ENCODE measurements around the gene SKA2. TPM values are rescaled to one million over a fixed set of nuclear protein-coding genes. Genes with fewer than 3 reads are reported as not detected.

The SKA2 gene
- total RNA-seq, 1 experiment from 2014 or later = 91.9 TPM

DNA sequence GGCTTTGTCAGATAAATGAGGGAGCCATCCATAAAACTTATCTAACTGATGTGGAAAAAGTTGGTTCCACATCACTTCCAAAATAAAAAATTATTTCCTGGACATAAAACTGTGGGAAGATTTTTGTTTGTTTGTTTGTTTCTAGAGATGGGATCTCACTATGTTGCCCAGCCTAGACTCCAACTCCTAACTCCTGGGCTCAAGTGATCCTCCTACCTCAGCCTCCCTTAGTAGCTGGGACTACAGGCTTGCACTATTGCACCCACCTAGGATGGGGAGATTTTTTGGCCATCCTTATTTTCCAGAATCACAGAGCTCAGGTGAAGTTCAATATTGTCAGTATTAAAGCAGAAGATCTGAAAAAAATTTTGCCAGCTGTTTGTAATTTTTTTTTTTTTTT is 31.0 kb upstream of the SKA2 start:
- H3K14ac ChIP-seq (ENCODE audit: insufficient read depth, low read length) = no peak overlapping the region
- H2BK20ac ChIP-seq (ENCODE audit: low read depth, low read length, poor library complexity, severe bottlenecking) = no peak overlapping the region
- TF ChIP-seq, protein P1, sequence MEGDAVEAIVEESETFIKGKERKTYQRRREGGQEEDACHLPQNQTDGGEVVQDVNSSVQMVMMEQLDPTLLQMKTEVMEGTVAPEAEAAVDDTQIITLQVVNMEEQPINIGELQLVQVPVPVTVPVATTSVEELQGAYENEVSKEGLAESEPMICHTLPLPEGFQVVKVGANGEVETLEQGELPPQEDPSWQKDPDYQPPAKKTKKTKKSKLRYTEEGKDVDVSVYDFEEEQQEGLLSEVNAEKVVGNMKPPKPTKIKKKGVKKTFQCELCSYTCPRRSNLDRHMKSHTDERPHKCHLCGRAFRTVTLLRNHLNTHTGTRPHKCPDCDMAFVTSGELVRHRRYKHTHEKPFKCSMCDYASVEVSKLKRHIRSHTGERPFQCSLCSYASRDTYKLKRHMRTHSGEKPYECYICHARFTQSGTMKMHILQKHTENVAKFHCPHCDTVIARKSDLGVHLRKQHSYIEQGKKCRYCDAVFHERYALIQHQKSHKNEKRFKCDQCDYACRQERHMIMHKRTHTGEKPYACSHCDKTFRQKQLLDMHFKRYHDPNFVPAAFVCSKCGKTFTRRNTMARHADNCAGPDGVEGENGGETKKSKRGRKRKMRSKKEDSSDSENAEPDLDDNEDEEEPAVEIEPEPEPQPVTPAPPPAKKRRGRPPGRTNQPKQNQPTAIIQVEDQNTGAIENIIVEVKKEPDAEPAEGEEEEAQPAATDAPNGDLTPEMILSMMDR (conservative IDR thresholded peaks at IDR 0.05) = no peak
- no peak overlapping the region for H3K18ac ChIP-seq (ENCODE audit: insufficient read length, low read depth, low read length)
- no peak overlapping the region for H4K91ac ChIP-seq (ENCODE audit: insufficient read length, low read depth, low read length)
- H2BK120ac ChIP-seq (ENCODE audit: low read depth, low read length, poor library complexity, severe bottlenecking) = no peak overlapping the region
- no peak overlapping the region for H3T11ph ChIP-seq (ENCODE audit: low read length)
- no peak overlapping the region for H2BK5ac ChIP-seq (ENCODE audit: insufficient read length, low read length)
- Mint-ChIP-seq H3K27me3 (ENCODE audit: low read depth) (no peaks in the 10 kb centered on the region), H3K36me3 (ENCODE audit: insufficient read depth in 1 of 3, low read depth in 3 of 3) (peaks cover 26 to 62% (median 60%) of the 10 kb centered on the region in 3 experiments), H3K4me1 (no peaks in the 10 kb centered on the region), H3K4me3 (no peak overlapping the region), H3K27ac (no peak overlapping the region), H3K9me3 (no peaks in the 10 kb centered on the region)
- H3K79me1 ChIP-seq (ENCODE audit: insufficient read depth, low read depth, low read length, poor library complexity, severe bottlenecking) = no peaks in the 10 kb centered on the region
- H4K5ac ChIP-seq (ENCODE audit: insufficient read length, low read depth, low read length) = no peak overlapping the region
- no peak overlapping the region for H3K4me2 ChIP-seq (ENCODE audit: insufficient read depth, insufficient read length, low read length)
- H3K9me3 ChIP-seq (ENCODE audit: control insufficient read depth, low read depth, low read length) = no peaks in the 10 kb centered on the region
- no peaks in the 10 kb centered on the region for H3K27me3 ChIP-seq (ENCODE audit: insufficient read depth, low read length)
- H2AK5ac ChIP-seq (ENCODE audit: insufficient read length, low read length) = no peak overlapping the region
- no peaks in the 10 kb centered on the region for H3K4me1 ChIP-seq (ENCODE audit: insufficient read depth, low read length)
- no peak overlapping the region for H3K23ac ChIP-seq (ENCODE audit: insufficient read length, low read depth, low read length)
- H4K8ac ChIP-seq (replicated peaks; ENCODE audit: insufficient read length, low read depth, low read length) = no peak overlapping the region
- H3K9ac ChIP-seq (ENCODE audit: extremely low read depth, insufficient read length, low read length) = no peak overlapping the region
- H3K56ac ChIP-seq (ENCODE audit: insufficient read length, low read depth, low read length) = no peak overlapping the region
- H2BK15ac ChIP-seq (ENCODE audit: low read depth, low read length) = no peak overlapping the region
- no peak overlapping the region for H2AFZ ChIP-seq (ENCODE audit: low read length)
- no peak for DNase-seq
- H3K23me2 ChIP-seq (ENCODE audit: insufficient read length, low read depth, low read length, poor library complexity, severe bottlenecking) = no peaks in the 10 kb centered on the region
- no peaks in the 10 kb centered on the region; the same call in 1 of the 2 replicates for H3K79me2 ChIP-seq (ENCODE audit: insufficient read depth, low read length)
- H3K27ac ChIP-seq (ENCODE audit: insufficient read length, low read depth, low read length) = no peak overlapping the region
- H4K20me1 ChIP-seq (ENCODE audit: control insufficient read depth, insufficient read depth, insufficient read length) = no peaks in the 10 kb centered on the region
- H3K4ac ChIP-seq (ENCODE audit: low read depth, low read length) = no peak overlapping the region
- no peak overlapping the region for H2BK12ac ChIP-seq (ENCODE audit: insufficient read length, low read depth, low read length)

Data from H9 (cell line).